Measurements from ENCODE around the gene MRPL58. TPM values are rescaled to one million over a fixed set of nuclear protein-coding genes. Genes with fewer than 3 reads are reported as not detected.

The MRPL58 gene
- polyA plus RNA-seq, 1 donor (not counting 4 experiments of a cell fraction or from before 2014, with no cell fraction given), result 61.1 TPM

- dilution Hi-C loops (cut with MboI; ENCODE audit: extremely low pct_ligation_motif_present, low sequenced_read_pairs), result no loop called here
- Histone ChIP-seq H3K79me2 (ENCODE audit: control insufficient read depth, insufficient read depth, low read length) (peaks cover 23% of the 10 kb centered on the region), H4K20me1 (ENCODE audit: control insufficient read depth, extremely low read depth, insufficient read depth, low read length) (no peaks in the 10 kb centered on the region), H3K9me1 (ENCODE audit: control insufficient read depth, extremely low read depth, insufficient read depth, low read length) (peaks cover 4% of the 10 kb centered on the region), H3K9ac (ENCODE audit: control insufficient read depth, extremely low read depth, insufficient read depth, low read length) (peak overlapping the region; percentile 76), H3K27ac (ENCODE audit: control insufficient read depth, insufficient read depth, low read length) (peak overlapping the region; percentile 61), H3K36me3 (ENCODE audit: control insufficient read depth in 2 of 2, extremely low read depth in 1 of 2, insufficient read depth in 2 of 2, low read length in 2 of 2) (peaks cover 0 to 1% of the 10 kb centered on the region in 2 experiments), H3K9me3 (ENCODE audit: control insufficient read depth, low read depth, low read length) (no peaks in the 10 kb centered on the region), H3K4me1 (ENCODE audit: control insufficient read depth, extremely low read depth, insufficient read depth, low read length) (peaks cover 21% of the 10 kb centered on the region), H3K27me3 (ENCODE audit: control insufficient read depth, extremely low read depth, insufficient read depth, low read length) (no peaks in the 10 kb centered on the region), H3K4me3 (ENCODE audit: control insufficient read depth in 2 of 3, extremely low read depth in 1 of 3, insufficient read depth in 2 of 3, low read depth in 1 of 3, low read length in 3 of 3) (peak overlapping the region in 2 of 3 experiments; percentile 75 to 90), H2AFZ (ENCODE audit: control insufficient read depth, low read length) (peak overlapping the region; percentile 94), H3K4me2 (ENCODE audit: control insufficient read depth, extremely low read depth, insufficient read depth, low read depth, low read length) (peak overlapping the region; percentile 98)
- no peak for FAIRE-seq
- no peak for DNase-seq (ENCODE audit: low read depth, low spot score)
- TF ChIP-seq, protein P1, sequence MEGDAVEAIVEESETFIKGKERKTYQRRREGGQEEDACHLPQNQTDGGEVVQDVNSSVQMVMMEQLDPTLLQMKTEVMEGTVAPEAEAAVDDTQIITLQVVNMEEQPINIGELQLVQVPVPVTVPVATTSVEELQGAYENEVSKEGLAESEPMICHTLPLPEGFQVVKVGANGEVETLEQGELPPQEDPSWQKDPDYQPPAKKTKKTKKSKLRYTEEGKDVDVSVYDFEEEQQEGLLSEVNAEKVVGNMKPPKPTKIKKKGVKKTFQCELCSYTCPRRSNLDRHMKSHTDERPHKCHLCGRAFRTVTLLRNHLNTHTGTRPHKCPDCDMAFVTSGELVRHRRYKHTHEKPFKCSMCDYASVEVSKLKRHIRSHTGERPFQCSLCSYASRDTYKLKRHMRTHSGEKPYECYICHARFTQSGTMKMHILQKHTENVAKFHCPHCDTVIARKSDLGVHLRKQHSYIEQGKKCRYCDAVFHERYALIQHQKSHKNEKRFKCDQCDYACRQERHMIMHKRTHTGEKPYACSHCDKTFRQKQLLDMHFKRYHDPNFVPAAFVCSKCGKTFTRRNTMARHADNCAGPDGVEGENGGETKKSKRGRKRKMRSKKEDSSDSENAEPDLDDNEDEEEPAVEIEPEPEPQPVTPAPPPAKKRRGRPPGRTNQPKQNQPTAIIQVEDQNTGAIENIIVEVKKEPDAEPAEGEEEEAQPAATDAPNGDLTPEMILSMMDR (optimal IDR thresholded peaks at IDR 0.05 in 1 of 3, IDR thresholded peaks at IDR 0.05 in 1 of 3, conservative IDR thresholded peaks at IDR 0.05 in 1 of 3; ENCODE audit: extremely low read depth in 1 of 3, insufficient read depth in 2 of 3, low read length in 3 of 3), result no peak
- TF ChIP-seq EZH2 (IDR thresholded peaks at IDR 0.05; ENCODE audit: low read length), result no peak
These were observed 922 bp upstream of the MRPL58 start for GRCh38 chr17:75011401-75012095.

DNA sequence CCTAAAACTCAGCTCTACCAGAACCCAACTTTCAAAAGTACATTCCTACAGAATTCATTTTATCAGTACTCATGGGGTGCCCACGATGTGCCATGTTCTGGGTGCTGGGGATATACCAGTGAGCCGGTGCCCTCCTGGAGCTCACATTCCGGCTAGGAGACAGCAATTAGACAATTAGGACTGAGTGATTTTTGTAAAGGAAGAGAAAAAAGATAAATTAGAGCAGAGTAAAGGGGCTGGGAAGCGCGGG lies 449 bp upstream of the MRPL58 start:
- Histone ChIP-seq H3K79me2 (ENCODE audit: control insufficient read depth, insufficient read depth, low read length) (peaks cover 26% of the 10 kb centered on the region), H3K4me1 (ENCODE audit: control insufficient read depth, extremely low read depth, insufficient read depth, low read length) (peaks cover 21% of the 10 kb centered on the region), H2AFZ (ENCODE audit: control insufficient read depth, low read length) (peak overlapping the region; percentile 94), H3K4me3 (ENCODE audit: control insufficient read depth in 2 of 3, extremely low read depth in 1 of 3, insufficient read depth in 2 of 3, low read depth in 1 of 3, low read length in 3 of 3) (peak overlapping the region; percentile 75 to 90 (median 87)), H3K27ac (ENCODE audit: control insufficient read depth, insufficient read depth, low read length) (peak overlapping the region; percentile 61), H3K9ac (ENCODE audit: control insufficient read depth, extremely low read depth, insufficient read depth, low read length) (peak overlapping the region; percentile 76), H4K20me1 (ENCODE audit: control insufficient read depth, extremely low read depth, insufficient read depth, low read length) (no peaks in the 10 kb centered on the region), H3K27me3 (ENCODE audit: control insufficient read depth, extremely low read depth, insufficient read depth, low read length) (no peaks in the 10 kb centered on the region), H3K36me3 (ENCODE audit: control insufficient read depth in 2 of 2, extremely low read depth in 1 of 2, insufficient read depth in 2 of 2, low read length in 2 of 2) (peaks cover 0 to 2% of the 10 kb centered on the region in 2 experiments), H3K9me1 (ENCODE audit: control insufficient read depth, extremely low read depth, insufficient read depth, low read length) (peaks cover 4% of the 10 kb centered on the region), H3K4me2 (ENCODE audit: control insufficient read depth, extremely low read depth, insufficient read depth, low read depth, low read length) (peak overlapping the region; percentile 98), H3K9me3 (ENCODE audit: control insufficient read depth, low read depth, low read length) (no peaks in the 10 kb centered on the region)
- DNase-seq (ENCODE audit: low read depth, low spot score) (no peak), FAIRE-seq (no peak)
- dilution Hi-C loops (cut with MboI; ENCODE audit: extremely low pct_ligation_motif_present, low sequenced_read_pairs), result no loop called here
- TF ChIP-seq EZH2 (IDR thresholded peaks at IDR 0.05; ENCODE audit: low read length), result no peak

Data from keratinocyte (primary cell).